ENCODE data around the gene CHERP.

The CHERP gene

GRCh38 chr19:16541526-16542044 is 652 bp downstream of the CHERP start:
- no peak for DNase-seq

GRCh38 chr19:16540948-16541347 is 1.3 kb downstream of the CHERP start:
- DNase-seq, result no peak

- no peak for DNase-seq
Observed at GRCh38 chr19:16537111-16537510, 5.1 kb downstream of the CHERP start.

- DNase-seq, result no peak
Observed at GRCh38 chr19:16536130-16536529, 6.1 kb downstream of the CHERP start.

- DNase-seq, result no peak
Observed at GRCh38 chr19:16535381-16535780, 6.9 kb downstream of the CHERP start.

GRCh38 chr19:16532440-16533234 is 9.6 kb downstream of the CHERP start:
- DNase-seq, result no peak

GRCh38 chr19:16531380-16531669 is 10.9 kb downstream of the CHERP start:
- DNase-seq, result no peak

GRCh38 chr19:16530540-16531379 is 11.5 kb downstream of the CHERP start:
- DNase-seq, result no peak

GRCh38 chr19:16529466-16530144 is 12.6 kb downstream of the CHERP start:
- no peak for DNase-seq

GRCh38 chr19:16527971-16528521 is 14.2 kb downstream of the CHERP start:
- no peak for DNase-seq

- no peak for DNase-seq
Observed at GRCh38 chr19:16527334-16527935, 14.8 kb downstream of the CHERP start.

- no peak for DNase-seq
Observed at GRCh38 chr19:16525751-16526481, 16.3 kb downstream of the CHERP start.

GRCh38 chr19:16524991-16525734 is 17.1 kb downstream of the CHERP start:
- DNase-seq, result no peak

- no peak for DNase-seq
Observed at GRCh38 chr19:16522559-16523377, 19.5 kb downstream of the CHERP start.

- DNase-seq, result no peak
Observed at GRCh38 chr19:16521715-16522289, 20.4 kb downstream of the CHERP start.

GRCh38 chr19:16520986-16521624 is 21.1 kb downstream of the CHERP start:
- no peak for DNase-seq

- DNase-seq, result no peak
Observed at GRCh38 chr19:16520074-16520973, 21.9 kb downstream of the CHERP start.

GRCh38 chr19:16519230-16519687 is 23.0 kb downstream of the CHERP start:
- DNase-seq, result no peak
